Hepatic stellate cell (primary cell): Measurements from ENCODE around the gene NEDD4L.

Experiments used
- DNase-seq: peaks from one replicate; pipeline ENCODE4 v3.0.0; 2011; ENCODE audit warnings: low spot score

NEDD4L gene

DNA sequence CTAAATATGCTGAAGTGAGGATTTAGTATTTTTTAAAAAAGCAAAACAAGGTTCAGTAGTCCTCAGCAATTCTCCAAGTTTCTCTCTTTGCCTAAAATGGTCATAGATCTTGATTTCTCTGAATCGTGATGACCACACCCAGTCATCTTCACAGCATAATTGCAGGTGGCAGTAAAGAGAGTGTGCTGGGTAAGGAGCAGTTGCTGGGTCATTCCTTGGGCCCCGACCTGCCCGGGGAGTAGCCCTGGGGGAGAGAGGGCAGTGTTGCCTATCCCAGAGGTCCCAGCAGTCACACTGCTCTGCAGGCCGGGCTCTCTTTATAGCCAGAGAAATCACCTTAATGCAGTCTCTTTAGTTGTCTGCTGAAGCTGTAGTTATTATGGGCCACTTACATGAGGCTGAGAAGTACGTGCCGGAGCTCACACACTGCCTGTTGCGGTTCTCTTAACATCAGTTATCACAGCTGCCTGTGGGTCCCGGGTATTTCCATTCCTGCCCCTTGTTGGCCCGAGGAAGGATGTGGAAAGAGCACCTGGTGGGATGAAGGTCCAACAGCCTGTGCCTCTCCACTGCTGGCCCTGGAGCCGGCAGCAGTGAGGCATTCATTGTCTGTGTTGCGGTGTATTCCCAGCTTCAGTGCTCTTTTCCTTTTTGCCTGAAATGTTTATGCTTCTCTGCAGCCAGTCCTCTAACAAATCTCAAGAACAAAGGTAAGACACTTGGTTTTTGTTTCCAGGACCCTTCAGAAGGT is 354.8 kb downstream of the NEDD4L start:
- no peak for DNase-seq

DNA sequence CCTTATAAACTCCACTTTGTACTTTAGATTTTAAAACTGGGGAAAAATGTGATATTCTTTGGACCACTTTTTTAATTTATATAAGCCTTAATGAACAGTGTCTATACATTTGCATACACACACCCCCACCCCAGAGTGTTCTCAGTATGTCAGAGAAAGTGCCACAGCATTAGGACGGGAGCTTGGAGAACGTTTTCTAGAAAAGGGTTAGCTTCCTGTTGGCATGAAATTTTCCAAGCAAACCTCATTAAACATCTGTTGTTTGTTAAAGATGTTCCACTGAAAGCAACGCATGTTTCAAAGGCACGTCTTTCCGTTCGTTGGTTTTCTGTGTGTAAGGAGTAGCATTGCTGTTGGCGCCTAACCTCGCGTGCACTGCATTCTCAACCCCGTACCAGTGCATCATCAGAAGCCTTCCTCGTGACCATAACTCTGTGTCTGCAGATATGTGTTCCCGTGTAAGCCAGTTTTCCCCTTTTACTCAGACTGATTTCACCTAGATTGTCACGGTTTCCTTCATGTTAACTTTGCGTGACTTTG is 356.4 kb downstream of the NEDD4L start:
- no peak for DNase-seq

DNA sequence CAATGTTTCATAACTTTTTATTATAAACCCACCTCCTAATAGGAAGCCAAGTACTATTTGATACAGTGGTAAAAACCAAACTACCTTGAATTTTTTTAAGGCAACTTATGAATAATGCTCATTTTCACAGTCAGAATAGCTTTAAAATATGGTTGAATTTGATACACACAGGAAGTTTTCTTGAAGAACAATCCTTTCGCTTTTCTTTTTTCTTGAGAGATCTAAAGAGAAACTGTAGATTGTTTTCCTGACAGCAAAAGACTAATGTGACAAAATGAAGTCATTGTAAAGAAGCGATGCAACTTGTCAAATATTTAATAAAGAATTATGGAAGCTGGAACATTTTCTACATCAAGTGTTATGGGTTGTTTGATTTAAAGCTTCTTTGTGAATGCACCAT is 357.2 kb downstream of the NEDD4L start:
- DNase-seq, result no peak

DNA sequence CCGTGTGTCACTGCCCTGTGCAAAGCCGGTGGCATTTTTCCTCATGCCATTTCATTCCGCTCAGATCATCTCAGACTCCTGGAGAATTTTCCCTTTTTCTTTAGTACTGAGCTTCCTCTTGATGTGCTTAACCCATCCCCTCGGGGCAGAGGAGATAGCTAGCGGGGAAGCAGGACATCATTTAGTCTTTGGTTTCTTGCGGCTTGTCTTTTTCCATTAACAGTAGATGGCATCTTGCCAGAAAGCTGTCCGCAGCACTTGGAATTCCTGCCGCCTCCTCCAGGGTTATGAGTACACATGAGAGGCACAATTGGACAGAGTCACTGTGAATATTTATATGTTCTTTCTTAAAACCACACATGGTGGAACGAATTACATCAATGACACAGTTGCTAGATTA is 358.2 kb downstream of the NEDD4L start:
- peak; percentile 29 for DNase-seq

DNA sequence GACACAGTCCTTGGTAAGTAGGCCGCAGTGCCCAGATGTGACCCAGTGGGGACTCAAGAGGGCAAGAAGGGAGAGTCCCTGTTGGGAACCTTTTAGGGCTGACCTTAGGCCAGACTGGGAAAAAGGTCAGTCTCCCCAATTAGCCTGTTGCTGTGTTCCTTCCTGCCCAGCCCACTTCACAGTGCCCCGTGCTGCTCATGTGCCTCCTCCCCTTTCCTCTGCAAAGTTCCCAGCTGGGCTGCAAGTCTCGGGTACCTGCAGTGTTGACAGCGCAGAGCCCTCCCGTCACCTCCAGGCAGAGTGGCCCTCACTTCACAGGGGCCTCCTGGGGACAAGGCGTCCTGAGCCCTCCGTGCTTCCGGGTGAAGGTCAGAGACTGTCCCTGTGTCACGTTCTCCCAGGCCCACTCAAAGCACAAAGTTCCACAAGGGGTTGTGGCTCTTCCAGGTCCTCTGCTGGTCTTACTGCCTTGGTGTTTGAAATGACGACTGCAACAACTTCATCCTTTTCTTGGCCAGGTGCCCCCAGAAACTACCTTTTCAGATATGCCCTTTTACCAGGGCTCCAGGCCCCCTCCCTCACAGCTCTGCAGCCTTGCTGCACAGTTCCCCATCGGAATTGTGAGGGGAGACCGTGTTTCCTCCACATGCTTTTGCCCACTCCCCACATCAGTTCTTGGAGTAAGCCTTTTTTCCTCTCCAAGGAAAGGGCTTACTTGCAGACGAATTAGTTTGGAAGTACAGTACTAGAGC is 359.1 kb downstream of the NEDD4L start:
- DNase-seq, result no peak

DNA sequence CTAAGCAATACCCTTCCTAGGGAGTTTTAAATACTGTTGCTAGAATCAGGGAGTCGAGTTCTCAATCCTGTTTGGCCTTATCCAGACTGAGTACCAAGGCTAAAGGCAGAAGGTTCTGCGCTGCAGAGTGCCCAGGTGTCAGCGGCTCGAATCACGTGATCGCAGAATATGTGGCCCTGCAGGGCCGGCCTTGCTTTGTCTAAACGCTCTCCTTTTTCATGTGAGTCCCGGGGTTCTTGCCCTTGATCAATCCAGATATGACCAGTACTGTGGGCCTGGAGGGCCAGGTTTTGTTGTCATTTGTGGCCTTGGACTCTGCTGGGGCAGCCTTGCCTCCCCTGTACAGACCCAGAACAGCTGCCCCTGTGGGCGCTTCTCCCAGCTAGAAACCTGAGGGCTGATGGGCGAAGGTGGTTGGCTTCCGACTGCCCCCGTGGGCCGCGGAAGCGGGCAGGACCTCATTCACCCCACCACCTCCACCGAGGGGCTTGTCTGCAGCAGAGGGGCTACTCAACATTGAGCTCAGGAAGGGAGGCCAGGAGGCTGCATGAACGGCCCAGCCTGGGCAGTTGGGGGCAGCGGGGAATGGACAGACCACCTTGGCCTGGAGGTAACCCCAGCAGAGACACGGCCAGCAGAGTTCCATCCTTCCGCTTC is 359.9 kb downstream of the NEDD4L start:
- no peak for DNase-seq

DNA sequence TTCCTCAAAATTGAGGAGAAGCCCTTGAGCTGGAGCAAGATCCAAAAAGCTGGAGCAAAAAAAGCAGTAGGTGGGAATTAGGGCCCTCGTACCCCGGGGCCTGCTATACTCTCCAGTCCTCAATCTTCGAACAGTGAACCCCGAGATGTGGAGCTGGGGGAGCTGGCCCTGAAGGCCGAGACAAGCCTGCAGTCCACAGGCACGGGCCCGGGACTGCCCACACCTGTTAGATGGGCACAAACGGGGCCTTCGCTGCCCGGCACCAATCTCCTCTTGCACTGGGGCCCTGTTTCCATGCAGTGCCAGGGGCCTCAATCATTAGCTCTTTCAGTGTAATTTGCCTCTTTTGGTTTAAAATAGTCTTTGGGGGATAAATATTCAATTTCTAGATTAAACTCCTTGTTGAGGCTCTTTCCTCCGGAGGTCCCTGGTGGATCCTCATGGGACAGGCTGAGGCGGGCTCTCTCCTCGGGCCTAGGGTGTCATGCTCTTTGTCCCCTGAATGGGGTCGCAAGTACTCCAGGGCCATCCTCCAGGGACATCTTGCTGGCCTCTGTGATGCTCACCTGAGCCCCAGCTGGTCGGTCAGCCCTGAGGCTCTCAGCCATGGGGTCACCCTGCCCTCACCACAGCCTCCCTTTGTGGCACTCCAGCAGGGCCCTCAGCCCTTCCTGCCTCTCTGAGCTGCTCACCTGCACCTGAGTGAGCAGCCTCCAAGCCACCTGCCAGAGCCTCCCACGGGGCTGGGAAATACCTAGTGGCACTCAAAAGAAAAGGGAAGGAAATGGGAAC is 361.3 kb downstream of the NEDD4L start:
- no peak for DNase-seq

DNA sequence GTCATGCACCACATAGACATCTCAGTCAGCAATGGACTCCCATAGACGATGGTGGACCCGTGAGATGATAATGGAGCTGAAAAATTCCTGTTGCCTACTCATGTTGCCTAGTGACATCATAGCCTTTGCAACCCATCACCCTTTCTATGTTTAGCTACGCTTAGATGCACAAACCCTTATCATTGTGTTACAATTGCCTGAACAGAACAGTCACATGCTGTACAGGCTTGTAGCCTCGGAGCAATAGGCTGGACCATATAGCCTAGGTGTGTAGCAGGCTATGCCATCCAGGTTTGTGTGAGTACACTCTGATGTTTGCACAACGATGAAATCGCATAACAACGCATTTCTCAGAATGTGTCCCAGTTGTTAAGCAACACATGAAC is 363.2 kb downstream of the NEDD4L start:
- DNase-seq, result no peak

DNA sequence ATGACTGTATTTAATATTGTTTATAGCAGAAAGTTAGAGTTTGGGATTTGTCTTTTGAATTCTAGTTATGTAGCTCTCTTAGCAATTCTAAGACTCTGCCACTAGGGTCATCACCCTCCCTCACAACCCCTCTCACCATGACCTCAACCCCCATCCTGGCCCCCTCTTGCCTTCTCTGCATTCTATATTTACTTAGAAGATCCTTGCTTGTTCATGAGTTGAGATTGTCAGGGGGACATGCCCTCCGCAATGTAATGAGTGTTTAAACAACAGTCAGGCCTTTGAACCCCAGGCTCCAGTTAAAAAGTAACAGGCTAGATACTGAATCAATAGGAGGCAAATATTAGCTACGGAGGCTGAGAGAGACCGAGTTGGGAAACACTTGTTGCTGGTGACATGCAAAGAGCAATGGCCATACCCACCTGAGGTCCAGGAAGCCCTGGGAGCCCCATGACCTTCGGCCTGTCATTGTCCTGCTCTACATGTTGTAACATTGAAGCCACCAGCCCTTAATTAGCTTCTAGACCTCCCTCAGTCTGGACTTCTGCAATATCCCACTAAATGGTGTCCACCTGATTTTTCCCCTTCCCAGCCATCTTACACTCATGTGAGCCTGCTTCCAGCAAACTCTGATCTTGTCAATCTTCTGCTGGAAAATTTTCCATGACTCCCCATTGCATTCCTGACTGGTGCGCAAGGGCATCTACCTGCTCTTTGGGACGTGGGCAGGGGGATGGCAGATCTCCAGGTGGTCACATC is 363.8 kb downstream of the NEDD4L start:
- DNase-seq, result no peak

DNA sequence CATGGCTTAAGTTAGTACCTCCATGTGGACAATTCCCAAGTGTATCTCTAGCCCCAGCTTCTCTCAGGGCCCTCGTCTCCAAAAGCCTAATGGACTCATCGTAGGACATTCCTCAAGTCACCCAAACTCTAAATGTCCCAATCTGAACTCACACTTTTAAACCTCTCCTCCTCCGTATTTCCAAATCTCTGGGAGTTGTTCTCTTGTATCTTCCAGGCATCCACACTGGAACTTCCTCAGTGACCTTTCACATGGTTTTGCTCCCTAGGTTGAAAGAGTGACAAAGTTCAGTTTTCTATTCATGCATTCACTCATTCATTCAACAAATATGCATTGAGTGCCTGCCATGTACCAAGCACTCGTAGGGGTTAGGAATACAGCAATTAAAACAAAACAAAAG is 364.6 kb downstream of the NEDD4L start:
- DNase-seq, result no peak

DNA sequence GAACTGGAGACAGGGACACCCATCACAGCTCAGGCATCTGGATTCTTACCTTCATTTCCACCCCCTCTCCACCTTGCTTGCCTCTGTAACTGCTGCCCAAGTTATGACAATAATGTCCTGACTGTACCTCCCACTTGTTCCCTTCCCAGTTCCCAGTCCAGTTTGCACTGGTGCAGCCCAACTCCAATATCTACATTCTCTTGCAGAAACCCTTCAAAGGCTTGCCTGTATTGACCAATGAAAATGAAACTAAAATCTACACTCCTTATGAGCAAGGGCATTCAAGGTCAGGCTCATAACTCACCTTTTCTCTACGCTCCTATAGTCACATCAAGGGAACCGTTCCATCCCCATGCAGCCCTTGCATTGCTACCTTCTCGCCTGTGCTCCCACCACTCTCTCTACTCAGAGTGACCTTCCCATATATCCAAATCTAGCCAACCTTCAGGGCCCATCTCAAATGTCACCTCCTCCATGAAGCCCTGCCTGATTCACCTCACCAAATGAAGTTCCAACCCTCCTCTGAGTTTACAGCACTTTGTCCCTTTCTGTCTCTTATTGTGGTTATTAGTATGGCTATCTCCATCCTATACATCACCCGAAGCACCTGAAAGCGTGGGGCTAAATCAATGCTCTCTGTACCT is 365.9 kb downstream of the NEDD4L start:
- DNase-seq, result no peak

DNA sequence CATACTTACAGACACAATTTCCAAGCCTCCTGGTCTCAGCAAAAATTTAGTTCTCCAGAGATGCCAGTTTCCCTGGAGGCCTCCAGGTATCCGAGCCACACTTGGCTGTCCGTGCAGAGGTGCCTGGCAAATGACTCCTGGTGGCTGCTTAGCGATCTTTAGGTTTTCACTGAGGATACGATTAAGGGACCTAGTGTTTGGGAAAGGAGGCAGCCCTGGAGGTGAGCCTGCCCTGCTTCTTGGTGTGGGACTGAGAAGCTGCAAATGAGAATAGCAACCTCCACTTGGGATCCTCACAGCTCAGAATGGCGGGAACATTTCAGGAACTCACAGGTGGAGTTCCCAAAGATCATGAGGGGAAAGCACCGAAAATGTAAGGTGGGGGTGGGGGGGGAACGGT is 367.3 kb downstream of the NEDD4L start:
- DNase-seq, result no peak

DNA sequence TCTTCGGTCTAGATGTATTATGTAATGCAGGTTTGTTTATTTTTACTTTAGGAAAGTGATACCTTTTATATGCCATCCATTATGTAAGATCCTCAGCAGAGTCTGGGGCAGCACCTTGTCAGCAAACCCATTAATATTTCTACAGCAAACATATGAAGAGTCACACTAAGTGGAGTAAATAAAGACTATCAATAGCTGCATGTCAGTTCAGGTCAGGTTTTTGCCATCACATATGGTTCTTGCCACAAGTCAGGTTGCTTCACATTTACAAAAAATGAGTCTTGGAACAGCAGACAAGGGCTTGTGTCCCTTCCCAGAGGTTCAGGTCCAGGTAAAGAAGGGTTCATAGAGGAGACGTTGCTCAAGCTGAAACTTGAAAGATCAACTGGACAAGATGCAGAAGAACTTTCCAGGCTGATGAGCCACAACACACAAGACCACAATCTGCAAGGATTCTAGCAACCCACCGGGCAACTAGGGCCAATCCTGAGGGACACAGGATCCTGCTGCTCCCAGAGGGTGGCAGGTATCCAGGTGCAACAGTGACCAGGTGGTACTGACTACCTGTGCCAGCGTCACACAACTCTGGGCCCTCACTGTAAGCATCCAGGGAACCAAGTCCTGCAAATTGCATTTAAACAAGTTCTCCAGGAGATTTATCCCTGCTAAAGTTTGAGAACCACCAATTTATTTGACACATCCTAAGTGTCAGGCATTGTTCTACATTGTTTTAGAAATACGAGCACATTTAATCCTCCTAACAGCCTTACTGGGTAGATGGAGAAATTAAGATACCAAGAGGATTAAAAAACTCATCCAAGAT is 369.0 kb downstream of the NEDD4L start:
- no peak for DNase-seq

DNA sequence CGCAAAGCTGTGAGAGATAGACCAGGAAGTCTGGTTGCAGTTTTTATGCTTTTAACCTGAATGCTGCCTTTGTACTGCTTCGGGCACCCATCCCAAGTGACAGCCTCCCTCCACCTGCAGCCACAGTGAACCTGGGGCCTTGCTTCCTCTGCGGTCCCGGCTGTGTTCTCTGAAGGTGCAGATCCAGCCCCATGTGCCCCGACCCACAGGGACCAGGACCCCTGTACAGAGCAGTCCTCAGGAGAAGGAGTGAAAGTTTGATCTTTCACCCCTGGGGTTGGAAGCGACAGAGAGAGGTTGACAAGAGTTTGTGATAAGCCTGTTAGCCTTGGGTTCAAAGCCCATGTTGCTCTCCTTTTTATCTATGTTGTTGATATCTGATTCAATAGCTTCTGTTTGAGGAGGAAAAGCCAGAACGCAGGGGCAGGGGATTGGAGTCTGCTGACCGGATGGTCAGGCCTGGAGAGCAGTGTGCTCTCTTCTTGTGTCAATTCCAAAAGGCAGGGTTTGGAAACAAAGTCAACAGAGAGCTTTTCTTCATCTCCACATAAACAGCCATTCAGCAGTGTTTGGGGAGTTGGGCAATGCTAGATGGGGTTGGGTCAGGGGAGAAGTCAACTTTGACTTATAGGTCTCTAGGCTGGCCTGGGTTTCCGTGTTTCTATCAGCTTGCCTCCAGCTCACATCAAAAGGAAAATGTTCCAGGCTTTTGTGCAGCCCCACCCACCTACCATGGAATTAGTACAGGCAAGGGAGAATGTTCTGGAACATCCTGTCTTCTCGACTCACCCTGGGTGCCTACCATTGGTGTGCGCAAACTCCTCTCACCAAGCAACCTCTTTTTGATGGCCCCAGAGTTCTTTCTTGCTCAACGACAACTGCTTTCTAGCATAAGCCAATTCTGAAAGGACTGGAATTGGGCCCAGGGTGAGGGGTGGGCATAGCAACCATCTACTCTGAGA is 369.9 kb downstream of the NEDD4L start:
- no peak for DNase-seq

DNA sequence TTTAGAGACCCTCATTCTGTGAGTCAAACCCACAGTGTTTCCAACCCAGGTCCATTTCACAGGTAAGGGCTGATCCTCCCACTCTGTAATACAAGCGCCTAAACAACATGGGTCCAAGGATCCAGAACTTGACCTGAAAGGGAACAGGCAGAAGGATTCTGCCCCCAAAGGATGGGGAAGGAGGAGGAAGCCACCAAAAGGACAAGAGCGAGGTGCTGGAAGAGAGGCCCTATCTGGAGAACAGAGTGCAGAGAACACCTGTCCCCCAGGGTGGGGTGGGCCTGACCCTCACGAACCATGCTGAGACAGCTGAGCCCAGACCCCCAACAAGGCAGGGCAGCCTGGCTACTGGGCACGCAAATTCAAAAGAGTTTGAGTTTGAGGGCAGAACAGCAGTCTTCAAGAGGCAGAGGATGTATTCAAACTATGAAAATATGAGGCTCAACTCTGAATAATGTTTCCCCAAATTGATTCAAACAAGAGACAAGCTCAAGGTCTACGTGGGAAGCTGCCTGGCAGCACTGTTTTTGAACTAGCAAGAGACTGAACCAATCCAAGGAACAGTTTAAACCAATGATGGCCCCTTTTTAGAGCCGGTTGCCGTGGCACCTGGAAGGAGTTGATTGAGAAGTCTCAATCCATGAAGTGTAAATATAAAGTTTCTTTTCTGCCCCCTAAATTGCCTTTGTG is 372.1 kb downstream of the NEDD4L start:
- no peak for DNase-seq

DNA sequence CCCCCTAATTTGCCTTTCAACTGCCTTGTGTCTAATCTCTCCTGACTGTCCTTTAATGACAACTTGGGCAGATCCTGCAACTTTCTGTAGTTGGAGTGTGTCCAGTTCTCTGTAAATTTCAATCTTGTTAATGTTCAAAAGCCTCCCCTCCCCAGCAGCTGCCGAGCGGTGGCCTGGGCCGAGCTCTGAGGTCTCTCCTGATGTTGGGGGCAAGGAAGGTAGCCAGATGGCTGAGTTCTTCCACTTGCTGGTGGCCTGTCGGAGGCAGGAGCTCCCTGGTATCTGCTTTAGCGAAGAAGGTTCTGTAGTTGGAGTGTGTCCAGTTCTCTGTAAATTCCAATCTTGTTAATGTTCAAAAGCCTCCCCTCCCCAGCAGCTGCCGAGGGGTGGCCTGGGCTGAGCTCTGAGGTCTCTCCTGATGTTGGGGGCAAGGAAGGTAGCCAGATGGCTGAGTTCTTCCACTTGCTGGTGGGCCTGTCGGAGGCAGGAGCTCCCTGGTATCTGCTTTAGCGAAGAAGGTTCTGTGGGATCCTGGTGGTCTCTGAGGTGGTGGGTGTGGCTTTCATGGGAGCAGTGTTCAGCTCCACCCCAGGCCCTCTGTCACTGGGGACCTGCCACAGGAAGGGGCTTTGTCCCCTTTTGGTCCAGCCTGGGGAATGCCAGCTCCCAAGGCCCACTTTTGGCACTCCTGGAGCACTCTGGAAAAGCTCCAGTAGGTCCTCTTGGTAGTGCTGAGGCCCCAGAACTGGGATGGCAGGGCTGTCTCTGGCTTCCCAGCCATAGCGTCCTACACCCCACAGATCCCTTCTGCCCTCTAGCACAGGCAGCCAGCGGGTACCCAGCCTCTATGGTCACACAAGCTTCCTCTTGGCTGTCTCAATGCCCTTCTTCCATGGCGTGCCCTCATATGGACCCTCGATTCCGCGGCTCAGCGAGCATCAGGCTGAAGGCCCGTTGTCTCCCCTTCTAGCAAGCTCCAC is 373.0 kb downstream of the NEDD4L start:
- no peak for DNase-seq

DNA sequence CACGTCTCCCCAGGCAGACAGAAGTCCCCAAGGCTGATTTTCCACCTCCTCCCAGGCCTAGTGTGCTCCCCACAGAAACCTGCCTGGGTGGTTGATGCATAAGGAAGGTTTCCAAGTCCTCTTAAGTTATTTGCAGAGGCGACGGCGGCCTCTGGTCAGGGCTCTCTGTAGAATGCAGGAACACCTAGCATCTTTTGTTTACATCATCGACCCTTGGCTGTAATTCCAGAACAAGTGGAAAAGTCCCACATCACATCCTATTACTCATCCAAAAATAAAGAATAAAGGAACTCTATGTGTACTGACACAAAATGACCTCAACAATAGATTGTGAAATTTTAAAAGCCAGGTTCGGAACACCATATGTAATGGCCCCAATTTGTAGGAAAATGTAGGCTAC is 373.7 kb downstream of the NEDD4L start:
- DNase-seq, result no peak
